ENCODE results near the gene NFIC.

The NFIC gene

DNA sequence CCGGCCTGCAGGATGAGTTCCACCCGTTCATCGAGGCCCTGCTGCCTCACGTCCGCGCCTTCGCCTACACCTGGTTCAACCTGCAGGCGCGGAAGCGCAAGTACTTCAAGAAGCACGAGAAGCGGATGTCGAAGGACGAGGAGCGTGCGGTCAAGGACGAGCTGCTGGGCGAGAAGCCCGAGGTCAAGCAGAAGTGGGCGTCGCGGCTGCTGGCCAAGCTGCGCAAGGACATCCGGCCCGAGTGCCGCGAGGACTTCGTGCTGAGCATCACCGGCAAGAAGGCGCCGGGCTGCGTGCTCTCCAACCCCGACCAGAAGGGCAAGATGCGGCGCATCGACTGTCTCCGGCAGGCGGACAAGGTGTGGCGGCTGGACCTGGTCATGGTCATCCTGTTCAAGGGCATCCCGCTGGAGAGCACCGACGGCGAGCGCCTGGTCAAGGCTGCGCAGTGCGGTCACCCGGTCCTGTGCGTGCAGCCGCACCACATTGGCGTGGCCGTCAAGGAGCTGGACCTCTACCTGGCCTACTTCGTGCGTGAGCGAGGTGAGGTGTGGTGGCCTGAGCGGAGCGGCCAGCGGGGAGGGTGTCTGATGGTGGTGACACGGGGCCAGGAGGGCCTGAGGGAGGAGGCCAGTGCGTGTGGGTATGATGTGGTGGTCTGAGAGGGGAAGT lies 15.5 kb downstream of the NFIC start:
- H3K36me3 ChIP-seq (ENCODE audit: control insufficient read depth, insufficient read depth, low read length) = peaks cover 5% of the 10 kb centered on the region
- H3K27me3 ChIP-seq (replicated peaks; ENCODE audit: control insufficient read depth, insufficient read depth, low read length) = no peaks in the 10 kb centered on the region
- no peak overlapping the region for H3K4me3 ChIP-seq (replicated peaks; ENCODE audit: low read depth, low read length)
- TF ChIP-seq CTCF (IDR thresholded peaks at IDR 0.05; ENCODE audit: insufficient read depth, low read length, poor library complexity, severe bottlenecking) = no peak
- DNase-seq (ENCODE audit: extremely low read depth, insufficient read length) = no peak

GRCh38 chr19:3382460-3383100 lies 16.2 kb downstream of the NFIC start:
- TF ChIP-seq CTCF (IDR thresholded peaks at IDR 0.05; ENCODE audit: insufficient read depth, low read length, poor library complexity, severe bottlenecking) = no peak
- no peak for DNase-seq (ENCODE audit: extremely low read depth, insufficient read length)
- no peaks in the 10 kb centered on the region for H3K27me3 ChIP-seq (replicated peaks; ENCODE audit: control insufficient read depth, insufficient read depth, low read length)
- H3K4me3 ChIP-seq (replicated peaks; ENCODE audit: low read depth, low read length) = no peak overlapping the region
- H3K36me3 ChIP-seq (ENCODE audit: control insufficient read depth, insufficient read depth, low read length) = peaks cover 5% of the 10 kb centered on the region

DNA sequence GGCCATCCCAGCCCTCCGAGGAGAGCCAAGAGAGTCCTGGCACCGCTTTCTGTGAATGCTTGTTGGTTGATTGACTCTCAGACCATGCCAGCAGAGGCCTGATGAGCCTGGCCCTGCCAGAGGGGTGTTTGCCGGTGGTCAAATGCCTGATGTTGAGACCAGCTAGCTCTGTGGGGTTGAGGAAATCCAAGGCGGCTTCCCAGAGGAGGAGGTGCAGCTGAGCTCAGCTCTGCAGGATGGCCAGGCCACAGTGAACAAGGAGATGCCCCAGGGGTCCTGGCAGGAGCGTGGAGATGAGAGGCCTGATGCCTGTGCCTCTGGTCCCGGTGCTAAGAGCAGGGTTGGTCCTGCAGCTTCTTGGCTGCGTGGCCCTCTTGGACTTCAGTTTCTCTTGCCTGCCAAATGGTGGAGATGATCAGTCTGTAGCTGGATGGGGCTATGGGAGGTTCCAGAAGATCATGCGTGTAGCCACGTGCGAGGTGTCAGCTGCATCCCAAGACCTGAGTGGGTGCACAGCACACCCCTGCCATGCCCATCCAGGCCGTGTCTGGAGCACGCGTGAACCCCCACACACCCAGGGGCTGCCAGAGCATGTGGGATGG lies 16.8 kb downstream of the NFIC start:
- H3K27me3 ChIP-seq (replicated peaks; ENCODE audit: control insufficient read depth, insufficient read depth, low read length) = no peaks in the 10 kb centered on the region
- H3K4me3 ChIP-seq (replicated peaks; ENCODE audit: low read depth, low read length) = no peak overlapping the region
- no peak for DNase-seq (ENCODE audit: extremely low read depth, insufficient read length)
- peaks cover 7% of the 10 kb centered on the region for H3K36me3 ChIP-seq (ENCODE audit: control insufficient read depth, insufficient read depth, low read length)
- TF ChIP-seq CTCF (IDR thresholded peaks at IDR 0.05; ENCODE audit: insufficient read depth, low read length, poor library complexity, severe bottlenecking) = no peak

DNA sequence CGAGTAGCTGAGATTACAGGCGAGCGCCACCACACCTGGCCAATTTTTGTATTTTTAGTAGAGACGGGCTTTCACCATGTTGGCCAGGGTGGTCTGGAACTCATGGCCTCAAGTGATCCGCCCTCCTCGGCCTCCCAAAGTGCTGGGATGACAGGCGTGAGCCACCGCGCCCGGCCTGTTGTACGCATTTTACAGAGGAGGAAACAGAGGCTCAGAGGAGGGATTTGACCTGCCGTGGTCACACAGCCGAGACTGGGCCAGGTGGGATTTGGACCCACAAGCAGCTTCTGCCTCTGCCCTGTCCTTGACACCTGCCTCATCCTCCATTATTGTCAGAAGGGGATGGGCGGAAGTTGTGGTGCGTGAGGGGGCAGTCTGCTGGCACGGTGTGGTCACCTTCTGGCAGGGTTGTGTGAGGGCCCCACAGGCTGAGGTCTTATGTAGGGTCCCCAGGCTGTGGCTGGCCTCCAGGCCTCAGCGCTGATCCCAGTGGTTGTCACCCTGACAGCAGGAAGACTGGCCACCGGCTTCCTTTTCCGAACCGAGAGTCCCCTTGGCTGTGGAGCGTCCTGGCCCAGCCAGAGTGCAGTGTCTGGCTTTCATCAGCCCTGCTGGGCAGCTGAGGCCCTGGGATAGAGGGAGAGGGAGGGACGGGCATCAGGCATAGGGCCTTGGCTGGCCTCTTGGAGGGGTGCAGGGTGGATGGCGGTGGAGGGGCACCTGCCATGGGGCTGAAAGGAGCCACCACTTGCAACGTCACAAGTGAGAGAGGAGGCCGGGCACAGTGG lies 20.3 kb downstream of the NFIC start:
- Histone ChIP-seq H3K36me3 (ENCODE audit: control insufficient read depth, insufficient read depth, low read length) (peaks cover 8% of the 10 kb centered on the region), H3K27me3 (replicated peaks; ENCODE audit: control insufficient read depth, insufficient read depth, low read length) (no peaks in the 10 kb centered on the region), H3K4me3 (replicated peaks; ENCODE audit: low read depth, low read length) (no peak overlapping the region)
- DNase-seq (ENCODE audit: extremely low read depth, insufficient read length) = no peak
- TF ChIP-seq CTCF (IDR thresholded peaks at IDR 0.05; ENCODE audit: insufficient read depth, low read length, poor library complexity, severe bottlenecking) = no peak

- TF ChIP-seq CTCF (IDR thresholded peaks at IDR 0.05; ENCODE audit: insufficient read depth, low read length, poor library complexity, severe bottlenecking) = no peak
- no peak overlapping the region for H3K4me3 ChIP-seq (replicated peaks; ENCODE audit: low read depth, low read length)
- H3K27me3 ChIP-seq (replicated peaks; ENCODE audit: control insufficient read depth, insufficient read depth, low read length) = no peaks in the 10 kb centered on the region
- peaks cover 3% of the 10 kb centered on the region for H3K36me3 ChIP-seq (ENCODE audit: control insufficient read depth, insufficient read depth, low read length)
- no peak for DNase-seq (ENCODE audit: extremely low read depth, insufficient read length)
These were observed 21.5 kb downstream of the NFIC start for GRCh38 chr19:3387645-3388589.
